ENCODE data around the gene PVR.
"Not testable (repeated sequence)": the region's sequence is repeated elsewhere in the genome, so short reads cannot be mapped to it uniquely, and the experiment has no call there.

PVR gene

GRCh38 chr19:44605547-44605946, 38.2 kb upstream of the PVR start:
- Histone ChIP-seq H3K27me3 (no peaks in the 10 kb centered on the region), H3K9me3 (no peaks in the 10 kb centered on the region), H3K4me3 (no peak overlapping the region), H3K4me1 (peaks cover 9% of the 10 kb centered on the region), H3K9ac (no peak overlapping the region), H3K36me3 (no peaks in the 10 kb centered on the region), H3K4me2 (no peak overlapping the region), H4K20me1 (no peaks in the 10 kb centered on the region), H3K27ac (no peak overlapping the region)
- no peak for TF ChIP-seq Cebpa-rat (IDR thresholded peaks at IDR 0.05)

GRCh38 chr19:44607049-44607448, 36.7 kb upstream of the PVR start:
- no peak overlapping the region for H3K9ac ChIP-seq

DNA sequence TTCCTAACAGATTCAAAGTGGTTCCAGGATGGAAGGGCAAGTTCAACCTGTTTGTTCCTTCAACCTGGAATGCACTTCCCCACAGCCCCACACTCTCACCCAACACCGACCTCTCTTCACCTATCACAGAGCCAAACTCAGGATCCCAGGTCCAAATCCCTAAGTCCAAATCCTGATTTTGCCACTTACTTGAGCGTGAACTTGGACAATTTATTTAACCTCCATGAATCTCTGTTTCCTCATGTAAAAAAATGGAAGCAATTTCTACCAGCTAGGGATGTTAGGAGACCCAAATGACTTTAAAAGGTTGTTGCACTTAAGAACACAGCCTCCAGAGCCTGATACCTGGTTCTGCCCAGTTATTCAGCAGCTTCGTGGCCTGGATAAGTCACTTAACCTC, 35.8 kb upstream of the PVR start:
- Histone ChIP-seq H3K4me3 (no peak overlapping the region), H3K27me3 (no peaks in the 10 kb centered on the region), H4K20me1 (no peaks in the 10 kb centered on the region), H3K4me2 (no peak overlapping the region), H3K27ac (no peak overlapping the region), H3K36me3 (no peaks in the 10 kb centered on the region), H3K9me3 (no peaks in the 10 kb centered on the region), H3K9ac (no peak overlapping the region), H3K4me1 (peaks cover 9% of the 10 kb centered on the region)
- no peak for TF ChIP-seq Cebpa-rat (IDR thresholded peaks at IDR 0.05)

More at GRCh38 chr19:44607049-44607448, 36.7 kb upstream of the PVR start:
- Histone ChIP-seq H3K36me3 (no peaks in the 10 kb centered on the region), H3K4me3 (no peak overlapping the region), H3K27ac (no peak overlapping the region), H3K4me1 (peaks cover 9% of the 10 kb centered on the region), H3K9me3 (no peaks in the 10 kb centered on the region), H4K20me1 (no peaks in the 10 kb centered on the region), H3K27me3 (no peaks in the 10 kb centered on the region), H3K4me2 (peak overlapping the region; percentile 22)
- TF ChIP-seq Cebpa-rat (IDR thresholded peaks at IDR 0.05): no peak

GRCh38 chr19:44608391-44608821, 35.3 kb upstream of the PVR start:
- Histone ChIP-seq H3K4me1 (peaks cover 9% of the 10 kb centered on the region), H3K9ac (no peak overlapping the region), H3K4me3 (no peak overlapping the region), H3K9me3 (no peaks in the 10 kb centered on the region), H3K36me3 (no peaks in the 10 kb centered on the region), H3K27me3 (no peaks in the 10 kb centered on the region), H4K20me1 (no peaks in the 10 kb centered on the region), H3K27ac (no peak overlapping the region), H3K4me2 (no peak overlapping the region)
- TF ChIP-seq Cebpa-rat (IDR thresholded peaks at IDR 0.05): no peak

- Histone ChIP-seq H3K4me1 (peaks cover 9% of the 10 kb centered on the region), H3K36me3 (no peaks in the 10 kb centered on the region), H3K4me3 (no peak overlapping the region), H3K27me3 (no peaks in the 10 kb centered on the region), H3K9me3 (no peaks in the 10 kb centered on the region), H4K20me1 (no peaks in the 10 kb centered on the region), H3K4me2 (no peak overlapping the region), H3K9ac (no peak overlapping the region), H3K27ac (no peak overlapping the region)
- TF ChIP-seq Cebpa-rat (IDR thresholded peaks at IDR 0.05): no peak
These were observed 34.5 kb upstream of the PVR start for GRCh38 chr19:44609219-44609618.

- not testable (repeated sequence) for H4K20me1 ChIP-seq, H3K9ac ChIP-seq, H3K27me3 ChIP-seq, H3K36me3 ChIP-seq, H3K4me3 ChIP-seq, H3K4me1 ChIP-seq, H3K9me3 ChIP-seq, H3K27ac ChIP-seq, H3K4me2 ChIP-seq
These were observed 33.2 kb upstream of the PVR start for GRCh38 chr19:44610497-44610896.

DNA sequence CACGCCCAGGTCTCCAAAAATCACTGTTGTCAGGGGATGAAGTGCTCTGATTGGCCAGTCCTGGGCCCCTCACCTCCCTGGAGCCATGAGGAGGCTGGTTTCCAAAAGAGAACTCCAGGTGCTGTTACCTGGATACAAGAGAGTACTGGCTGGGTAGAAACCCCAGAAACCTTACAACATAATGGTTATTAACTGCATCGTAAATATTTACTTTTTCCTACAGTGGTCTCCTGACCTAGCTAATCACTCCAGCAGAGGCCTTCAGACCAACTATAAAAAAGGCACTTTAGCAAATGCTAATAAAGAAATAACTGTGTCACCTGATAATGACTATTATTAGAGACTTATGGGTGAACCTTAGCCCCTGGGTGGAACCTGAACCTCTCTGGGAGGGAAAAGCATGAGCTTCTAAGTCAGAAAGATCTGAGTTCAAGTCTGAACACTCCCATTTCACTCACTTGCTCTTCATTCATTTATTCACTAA, 31.9 kb upstream of the PVR start:
- no peaks in the 10 kb centered on the region for H3K27me3 ChIP-seq
- H3K4me1 ChIP-seq: peaks cover 8% of the 10 kb centered on the region
- H4K20me1 ChIP-seq: no peaks in the 10 kb centered on the region
- no peak overlapping the region for H3K4me3 ChIP-seq
- H3K9me3 ChIP-seq: no peaks in the 10 kb centered on the region
- no peak overlapping the region for H3K9ac ChIP-seq
- H3K36me3 ChIP-seq: no peaks in the 10 kb centered on the region
- H3K4me2 ChIP-seq: no peak overlapping the region
- no peak overlapping the region for H3K27ac ChIP-seq
- no peak for TF ChIP-seq Cebpa-rat (IDR thresholded peaks at IDR 0.05)

GRCh38 chr19:44613295-44614178, 30.2 kb upstream of the PVR start, which contains the start of gene IGSF23:
Gene IGSF23, plus strand, starts transcription at chr19:44613563. Its CDS starts 83 bp downstream, at chr19:44613646.
- TF ChIP-seq Cebpa-rat (IDR thresholded peaks at IDR 0.05): no peak
- Histone ChIP-seq H4K20me1 (no peaks in the 10 kb centered on the region), H3K4me2 (no peak within 1 kb of the TSS), H3K4me1 (no peaks in the 10 kb centered on the region), H3K27ac (no peak within 1 kb of the TSS), H3K36me3 (no peaks in the 10 kb centered on the region), H3K9me3 (no peaks in the 10 kb centered on the region), H3K4me3 (no peak within 1 kb of the TSS), H3K9ac (no peak within 1 kb of the TSS), H3K27me3 (no peaks in the 10 kb centered on the region)

DNA sequence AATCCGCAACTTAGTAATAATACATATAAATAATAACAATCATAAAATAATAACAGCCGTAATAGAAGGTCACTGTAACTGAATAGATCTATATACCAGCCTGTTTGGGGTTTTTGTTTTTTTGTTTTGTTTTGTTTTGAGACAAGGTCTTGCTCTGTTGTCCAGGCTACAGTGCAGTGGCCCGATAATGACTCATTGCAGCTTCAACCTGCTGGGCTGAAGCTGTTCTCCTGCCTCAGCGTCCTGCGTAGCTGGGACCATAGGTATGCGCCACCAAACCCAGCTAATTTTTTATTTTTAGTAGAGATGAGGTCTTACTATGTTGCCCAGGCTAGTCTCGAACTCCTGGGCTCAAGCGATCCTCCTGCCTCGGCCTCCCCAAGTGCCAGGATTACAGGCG, 29.4 kb upstream of the PVR start:
- Histone ChIP-seq H3K4me1 (no peaks in the 10 kb centered on the region), H3K27me3 (no peaks in the 10 kb centered on the region), H3K9ac (no peak overlapping the region), H3K9me3 (no peaks in the 10 kb centered on the region), H3K36me3 (no peaks in the 10 kb centered on the region), H4K20me1 (no peaks in the 10 kb centered on the region), H3K4me2 (no peak overlapping the region), H3K27ac (no peak overlapping the region), H3K4me3 (no peak overlapping the region)
- no peak for TF ChIP-seq Cebpa-rat (IDR thresholded peaks at IDR 0.05)

GRCh38 chr19:44615863-44616247, 27.9 kb upstream of the PVR start:
- H3K4me2 ChIP-seq: no peak overlapping the region
- TF ChIP-seq Cebpa-rat (IDR thresholded peaks at IDR 0.05): no peak
- H3K9me3 ChIP-seq: no peaks in the 10 kb centered on the region
- no peaks in the 10 kb centered on the region for H3K36me3 ChIP-seq
- no peaks in the 10 kb centered on the region for H3K27me3 ChIP-seq
- no peaks in the 10 kb centered on the region for H3K4me1 ChIP-seq
- no peaks in the 10 kb centered on the region for H4K20me1 ChIP-seq
- no peak overlapping the region for H3K9ac ChIP-seq
- H3K27ac ChIP-seq: no peak overlapping the region
- no peak overlapping the region for H3K4me3 ChIP-seq
